GDM1 (cell line): ENCODE data around the gene UQCC5.

Experiments
- DNase-seq: peaks from one replicate; lab custom pipeline; 2025; lab: John Stamatoyannopoulos, UW

UQCC5 gene

DNA sequence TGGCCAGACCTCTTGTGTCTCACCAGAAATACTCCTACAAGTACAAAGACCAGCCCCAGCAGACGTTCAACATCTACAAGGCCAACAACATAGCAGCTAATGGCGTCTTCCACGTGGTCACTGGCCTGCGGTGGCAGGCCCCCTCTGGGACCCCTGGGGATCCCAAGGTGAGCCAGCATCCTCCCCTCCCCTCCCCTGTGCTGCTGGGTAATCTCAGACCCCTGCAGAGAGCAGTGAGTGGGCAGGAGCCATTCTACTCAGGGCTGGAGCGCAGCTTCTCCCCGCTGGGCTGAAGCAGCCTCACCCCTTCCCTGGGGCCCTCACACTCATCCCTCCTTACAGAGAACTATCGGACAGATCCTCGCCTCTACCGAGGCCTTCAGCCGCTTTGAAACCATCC is 31.4 kb upstream of the UQCC5 start:
- no peak for DNase-seq

DNA sequence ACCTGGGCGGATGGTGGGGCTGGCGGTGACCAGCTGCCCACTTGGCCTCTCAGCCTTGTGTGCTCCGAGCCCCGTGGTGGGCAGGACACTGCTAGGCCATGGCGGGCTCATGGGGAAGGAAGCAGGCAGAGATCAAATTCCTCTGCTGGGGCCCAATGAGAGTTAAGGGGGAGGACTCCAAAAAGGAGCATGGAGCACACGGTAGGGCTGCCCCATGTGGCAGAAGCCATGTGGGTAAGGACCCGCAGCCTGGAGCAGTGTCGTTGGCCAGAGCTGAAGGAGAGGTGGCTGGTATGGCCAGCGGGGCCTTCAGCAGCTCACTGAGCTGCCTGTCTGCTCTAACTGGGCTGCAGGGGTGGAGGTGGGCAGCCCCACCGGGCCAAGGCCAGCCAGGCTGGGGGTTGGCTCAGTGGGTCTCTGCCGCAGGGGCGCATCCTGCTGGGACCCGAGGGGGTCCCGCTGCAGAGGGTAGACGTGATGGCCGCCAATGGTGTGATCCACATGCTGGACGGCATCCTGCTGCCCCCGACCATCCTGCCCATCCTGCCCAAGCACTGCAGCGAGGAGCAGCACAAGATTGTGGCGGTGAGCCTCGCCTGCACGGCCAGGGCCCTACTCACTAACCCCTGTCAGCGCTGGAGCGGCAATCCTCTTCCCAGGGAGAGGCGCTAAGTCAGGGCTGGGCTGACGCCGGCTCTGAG is 30.0 kb upstream of the UQCC5 start:
- no peak for DNase-seq

DNA sequence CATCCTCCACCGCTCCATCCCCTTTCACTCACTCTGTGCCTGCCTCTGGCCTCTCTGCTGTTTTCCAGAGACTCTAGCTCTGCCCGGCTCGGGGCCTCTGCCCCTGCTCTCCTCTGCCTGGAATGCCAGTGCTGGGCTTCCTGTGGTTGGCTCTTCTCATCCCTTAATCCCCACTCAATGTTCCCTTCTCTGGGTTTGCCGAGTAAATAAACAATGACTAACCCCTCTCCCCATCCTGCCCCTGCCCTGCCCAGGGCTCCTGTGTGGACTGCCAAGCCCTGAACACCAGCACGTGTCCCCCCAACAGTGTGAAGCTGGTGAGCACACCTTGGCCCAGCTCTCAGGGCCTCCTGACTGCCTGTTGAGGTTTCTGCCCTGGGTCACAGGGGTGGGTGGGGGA is 29.0 kb upstream of the UQCC5 start:
- DNase-seq = no peak

DNA sequence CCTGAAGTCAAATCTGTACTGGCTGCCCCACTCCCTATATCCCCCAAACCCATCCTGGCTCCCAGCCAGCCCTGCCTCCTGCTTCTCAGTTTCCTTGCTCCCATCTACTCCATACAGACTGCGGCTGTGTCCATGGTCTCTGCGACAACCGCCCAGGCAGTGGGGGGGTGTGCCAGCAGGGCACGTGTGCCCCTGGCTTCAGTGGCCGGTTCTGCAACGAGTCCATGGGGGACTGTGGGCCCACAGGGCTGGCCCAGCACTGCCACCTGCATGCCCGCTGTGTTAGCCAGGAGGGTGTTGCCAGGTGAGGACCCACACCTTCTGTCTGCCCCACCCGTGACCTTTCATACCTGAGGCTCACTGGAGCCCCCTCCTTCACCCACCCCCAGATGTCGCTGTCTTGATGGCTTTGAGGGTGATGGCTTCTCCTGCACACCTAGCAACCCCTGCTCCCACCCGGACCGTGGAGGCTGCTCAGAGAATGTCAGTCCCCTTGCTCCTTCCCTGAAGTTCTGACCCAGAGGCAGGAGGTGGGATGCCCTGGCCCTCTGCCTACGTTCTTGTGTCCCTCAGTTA is 26.6 kb upstream of the UQCC5 start:
- DNase-seq = no peak

DNA sequence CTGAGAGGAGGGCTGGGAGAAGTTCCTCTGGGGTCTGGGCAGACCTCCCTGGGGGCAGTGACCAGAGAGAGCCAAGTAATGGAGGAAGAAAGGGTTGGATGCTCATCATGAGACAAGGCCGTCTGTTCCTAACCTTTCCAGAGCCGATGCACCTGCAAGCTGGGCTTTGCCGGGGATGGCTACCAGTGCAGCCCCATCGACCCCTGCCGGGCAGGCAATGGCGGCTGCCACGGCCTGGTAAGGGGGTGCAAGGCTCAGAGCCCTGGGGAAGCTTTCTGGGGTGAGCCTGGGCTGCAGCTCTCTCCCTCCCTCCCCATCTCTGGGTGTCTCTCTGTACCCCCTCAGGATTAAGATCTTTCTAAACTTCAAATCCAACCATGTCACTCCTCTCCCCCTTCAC is 24.9 kb upstream of the UQCC5 start:
- no peak for DNase-seq

DNA sequence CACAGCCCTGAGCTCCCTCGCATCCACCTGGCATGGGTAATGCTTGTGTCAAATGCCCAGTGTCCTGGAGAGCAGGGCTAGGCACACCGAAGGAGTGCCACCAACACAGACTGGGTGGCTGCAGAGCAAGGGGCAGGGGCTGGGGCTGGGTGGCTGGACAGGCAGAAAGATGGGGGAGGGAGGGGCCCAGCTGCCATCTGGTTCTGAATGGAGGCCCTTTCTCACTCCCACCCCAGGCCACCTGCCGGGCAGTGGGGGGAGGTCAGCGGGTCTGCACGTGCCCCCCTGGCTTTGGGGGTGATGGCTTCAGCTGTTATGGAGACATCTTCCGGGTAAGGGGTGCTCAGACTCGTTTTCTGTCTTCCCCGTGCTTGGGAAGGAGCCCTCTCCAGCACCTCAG is 24.3 kb upstream of the UQCC5 start:
- no peak for DNase-seq

DNA sequence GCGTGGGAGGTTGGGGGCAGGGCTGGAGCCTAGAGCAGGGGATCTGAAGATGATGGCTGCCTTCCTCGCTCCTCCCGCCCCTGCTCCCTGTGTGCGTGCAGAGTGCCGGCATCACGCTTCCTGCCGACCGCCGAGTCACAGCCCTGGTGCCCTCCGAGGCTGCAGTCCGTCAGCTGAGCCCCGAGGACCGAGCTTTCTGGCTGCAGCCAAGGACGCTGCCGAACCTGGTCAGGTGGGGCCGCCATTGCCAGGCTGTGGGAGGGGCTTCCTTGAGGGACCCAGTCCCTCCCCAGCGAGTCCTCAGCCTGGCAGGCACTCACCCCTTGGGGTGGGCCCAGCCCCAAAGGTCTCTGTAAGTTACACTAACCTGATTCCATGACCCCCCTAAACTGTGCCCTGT is 23.7 kb upstream of the UQCC5 start:
- DNase-seq = no peak

DNA sequence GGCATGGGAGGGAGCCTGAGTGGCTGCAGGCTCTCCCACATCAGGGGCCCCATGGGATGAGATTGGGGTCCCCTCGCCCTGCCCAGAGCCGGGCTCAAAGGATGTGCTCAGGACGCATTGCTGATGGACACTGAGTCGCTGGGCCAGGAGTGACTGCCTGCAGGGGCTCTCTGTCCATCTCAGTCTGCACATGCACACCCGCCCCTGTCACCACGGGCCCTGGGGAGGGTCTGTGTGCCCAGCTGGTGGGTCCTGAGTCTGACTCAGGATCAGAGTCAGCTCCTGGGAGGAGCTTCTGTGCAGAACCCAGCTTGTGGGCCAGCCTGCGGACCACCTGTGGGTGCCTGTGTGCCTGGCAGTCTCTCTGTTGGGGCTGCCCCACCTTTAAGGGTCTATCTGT is 23.1 kb upstream of the UQCC5 start:
- DNase-seq = no peak

DNA sequence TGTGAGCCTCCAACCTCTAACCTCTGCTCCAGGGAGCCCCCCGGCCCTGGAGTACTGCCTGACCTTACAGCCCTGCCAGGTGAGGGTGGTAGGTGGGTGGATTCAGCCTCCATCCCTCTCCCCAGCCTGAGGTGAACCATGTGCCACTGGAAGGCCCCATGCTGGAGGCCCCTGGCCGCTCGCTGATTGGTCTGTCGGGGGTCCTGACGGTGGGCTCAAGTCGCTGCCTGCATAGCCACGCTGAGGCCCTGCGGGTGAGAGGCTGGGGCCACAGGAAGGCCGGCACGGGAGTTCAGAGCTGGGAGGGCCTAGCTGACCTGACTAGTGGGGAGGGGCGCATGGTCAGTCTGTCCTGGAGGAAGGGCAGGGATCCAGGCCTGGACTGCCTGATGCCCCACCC is 21.8 kb upstream of the UQCC5 start:
- no peak for DNase-seq

DNA sequence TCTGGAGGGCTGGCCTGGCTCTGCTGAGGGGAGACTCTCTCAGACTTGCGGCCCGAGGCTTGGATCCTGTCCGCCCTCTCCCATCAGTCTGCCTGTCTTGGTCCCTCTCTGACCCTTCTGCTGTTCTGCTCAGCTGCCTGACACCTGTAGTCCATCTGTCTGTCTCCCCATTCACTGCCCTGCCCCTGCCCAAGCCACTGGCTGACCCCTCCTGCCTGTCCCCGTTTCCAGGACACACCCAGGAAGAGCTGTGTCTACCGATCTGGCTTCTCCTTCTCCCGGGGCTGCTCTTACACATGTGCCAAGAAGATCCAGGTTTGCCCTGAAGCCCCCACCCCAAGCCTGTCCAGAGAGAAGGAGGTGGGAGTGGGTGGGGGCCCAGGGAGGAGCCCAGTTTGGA is 21.2 kb upstream of the UQCC5 start:
- no peak for DNase-seq

DNA sequence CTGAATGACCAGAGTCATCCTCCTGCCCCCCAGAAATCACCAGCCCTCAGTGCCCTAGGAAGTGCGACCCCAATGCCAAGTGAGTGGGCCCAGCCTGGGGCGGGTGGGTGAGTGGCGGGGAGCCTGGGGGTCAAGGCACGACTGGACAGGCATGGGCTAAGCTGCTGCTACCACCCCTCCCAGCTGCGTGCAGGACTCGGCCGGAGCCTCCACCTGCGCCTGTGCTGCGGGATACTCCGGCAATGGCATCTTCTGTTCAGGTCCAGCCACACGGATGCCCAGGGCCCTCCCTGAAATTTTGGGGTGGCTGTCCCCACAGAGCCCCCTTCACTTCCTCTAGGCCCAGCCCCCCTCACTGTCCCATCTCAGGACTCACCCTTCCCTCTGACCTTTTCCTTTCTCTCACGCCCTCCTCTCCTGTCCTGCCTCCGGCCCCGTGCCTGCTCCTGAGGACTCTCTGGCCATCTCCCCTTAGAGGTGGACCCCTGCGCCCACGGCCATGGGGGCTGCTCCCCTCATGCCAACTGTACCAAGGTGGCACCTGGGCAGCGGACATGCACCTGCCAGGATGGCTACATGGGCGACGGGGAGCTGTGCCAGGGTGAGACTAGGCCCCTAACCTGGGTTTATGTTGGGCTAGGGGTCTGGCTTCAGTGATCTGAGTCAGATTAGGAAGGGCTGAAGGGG is 19.8 kb upstream of the UQCC5 start:
- DNase-seq = no peak

DNA sequence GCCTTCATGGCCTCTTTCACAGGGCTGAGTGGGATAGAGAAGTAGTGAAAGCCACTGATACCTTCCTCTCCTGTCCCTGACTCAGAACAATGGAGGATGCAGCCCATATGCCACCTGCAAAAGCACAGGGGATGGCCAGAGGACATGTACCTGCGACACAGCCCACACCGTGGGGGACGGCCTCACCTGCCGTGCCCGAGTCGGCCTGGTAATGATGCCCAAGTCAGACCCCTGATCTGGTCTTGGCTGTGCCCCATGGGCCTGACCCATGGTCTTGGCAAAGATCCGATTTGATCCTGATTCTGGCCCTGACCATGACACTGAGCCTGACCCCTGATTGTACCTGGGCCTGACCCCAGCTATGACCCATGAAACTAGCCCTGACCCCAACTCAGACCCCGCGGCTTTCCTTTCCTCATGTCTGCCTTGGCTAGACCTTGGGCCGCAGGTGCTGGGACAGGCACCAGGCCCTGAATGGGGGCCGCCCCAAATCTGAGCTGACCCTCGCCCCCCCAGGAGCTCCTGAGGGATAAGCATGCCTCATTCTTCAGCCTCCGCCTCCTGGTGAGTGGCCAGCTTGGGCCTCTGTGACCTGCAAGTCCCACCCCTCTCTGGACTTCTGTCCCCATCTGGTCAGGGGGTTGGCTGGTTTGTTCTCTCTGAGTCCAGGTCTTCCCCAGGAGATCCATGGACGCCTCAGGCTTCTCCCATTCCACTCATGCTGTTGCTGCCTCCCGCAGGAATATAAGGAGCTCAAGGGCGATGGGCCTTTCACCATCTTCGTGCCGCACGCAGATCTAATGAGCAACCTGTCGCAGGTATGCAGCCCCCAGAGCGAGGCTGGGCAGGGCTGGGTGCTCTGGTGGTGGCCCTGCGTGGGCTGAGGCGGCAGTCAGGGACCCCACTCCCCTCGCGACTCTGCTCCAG is 18.3 kb upstream of the UQCC5 start:
- DNase-seq = no peak

DNA sequence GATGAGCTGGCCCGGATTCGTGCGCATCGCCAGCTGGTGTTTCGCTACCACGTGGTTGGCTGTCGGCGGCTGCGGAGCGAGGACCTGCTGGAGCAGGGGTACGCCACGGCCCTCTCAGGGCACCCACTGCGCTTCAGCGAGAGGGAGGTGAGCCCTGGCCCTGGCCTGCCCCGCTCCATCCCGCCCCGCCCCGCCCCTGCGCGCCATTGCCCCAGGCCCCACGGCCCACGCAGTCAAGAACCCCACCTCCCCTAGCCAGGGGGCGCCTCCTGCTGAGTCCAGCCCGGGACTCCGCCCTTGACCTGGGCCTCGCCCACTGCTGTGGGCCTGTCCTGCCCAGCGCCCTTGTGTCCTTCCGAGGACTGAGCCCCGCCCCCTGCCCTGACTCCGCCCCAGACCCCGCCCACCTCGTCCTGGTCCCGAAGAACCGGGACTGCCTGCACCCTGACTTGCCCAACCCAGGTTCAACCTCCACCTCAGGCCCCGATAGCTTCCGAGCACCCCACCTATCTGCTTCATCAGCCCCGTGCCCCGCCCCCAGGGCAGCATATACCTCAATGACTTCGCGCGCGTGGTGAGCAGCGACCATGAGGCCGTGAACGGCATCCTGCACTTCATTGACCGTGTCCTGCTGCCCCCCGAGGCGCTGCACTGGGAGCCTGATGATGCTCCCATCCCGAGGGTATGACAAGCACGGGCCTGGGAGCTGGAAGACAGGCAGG is 17.5 kb upstream of the UQCC5 start:
- no peak for DNase-seq

DNA sequence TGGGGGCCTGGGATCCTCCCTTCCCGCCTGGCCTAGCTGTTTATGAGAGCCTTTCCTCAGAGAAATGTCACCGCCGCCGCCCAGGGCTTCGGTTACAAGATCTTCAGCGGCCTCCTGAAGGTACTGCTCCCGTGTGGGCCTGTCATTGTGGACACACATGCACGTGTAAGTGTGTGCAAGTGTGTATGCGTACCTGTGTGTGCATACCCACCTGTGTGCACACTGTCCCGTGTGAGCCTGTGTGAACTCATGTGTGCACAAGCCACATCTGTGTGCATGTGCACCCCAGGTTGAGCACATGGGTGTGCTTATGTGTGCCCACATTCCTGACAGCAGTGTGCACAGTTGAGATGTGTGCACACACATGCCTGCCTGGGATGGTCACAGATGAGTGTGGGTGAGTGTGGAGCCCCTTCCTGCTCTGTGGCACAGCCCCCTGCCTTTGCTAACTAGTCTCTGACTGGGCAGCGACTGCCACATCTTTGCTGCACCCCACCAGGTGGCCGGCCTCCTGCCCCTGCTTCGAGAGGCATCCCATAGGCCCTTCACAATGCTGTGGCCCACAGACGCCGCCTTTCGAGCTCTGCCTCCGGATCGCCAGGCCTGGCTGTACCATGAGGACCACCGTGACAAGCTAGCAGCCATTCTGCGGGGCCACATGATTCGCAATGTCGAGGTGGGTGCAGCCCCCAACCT is 16.8 kb upstream of the UQCC5 start:
- no peak for DNase-seq

DNA sequence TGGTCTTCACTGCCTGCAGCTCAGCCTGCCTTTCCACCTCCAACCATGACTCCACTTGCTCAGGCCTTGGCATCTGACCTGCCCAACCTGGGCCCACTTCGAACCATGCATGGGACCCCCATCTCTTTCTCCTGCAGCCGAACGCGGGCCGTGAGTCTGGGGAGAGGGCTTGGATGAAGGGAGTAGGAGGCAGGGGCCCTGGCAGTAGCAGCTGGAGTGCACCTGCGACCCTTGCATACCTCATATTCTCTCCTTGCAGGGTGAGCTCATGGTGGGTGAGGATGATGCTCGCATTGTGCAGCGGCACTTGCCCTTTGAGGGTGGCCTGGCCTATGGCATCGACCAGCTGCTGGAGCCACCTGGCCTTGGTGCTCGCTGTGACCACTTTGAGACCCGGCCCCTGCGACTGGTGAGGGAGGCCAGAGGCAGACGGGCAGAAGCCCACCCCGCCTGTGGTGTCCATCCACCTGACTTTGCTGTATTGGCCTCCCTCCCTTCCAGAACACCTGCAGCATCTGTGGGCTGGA is 16.2 kb upstream of the UQCC5 start:
- DNase-seq = no peak

DNA sequence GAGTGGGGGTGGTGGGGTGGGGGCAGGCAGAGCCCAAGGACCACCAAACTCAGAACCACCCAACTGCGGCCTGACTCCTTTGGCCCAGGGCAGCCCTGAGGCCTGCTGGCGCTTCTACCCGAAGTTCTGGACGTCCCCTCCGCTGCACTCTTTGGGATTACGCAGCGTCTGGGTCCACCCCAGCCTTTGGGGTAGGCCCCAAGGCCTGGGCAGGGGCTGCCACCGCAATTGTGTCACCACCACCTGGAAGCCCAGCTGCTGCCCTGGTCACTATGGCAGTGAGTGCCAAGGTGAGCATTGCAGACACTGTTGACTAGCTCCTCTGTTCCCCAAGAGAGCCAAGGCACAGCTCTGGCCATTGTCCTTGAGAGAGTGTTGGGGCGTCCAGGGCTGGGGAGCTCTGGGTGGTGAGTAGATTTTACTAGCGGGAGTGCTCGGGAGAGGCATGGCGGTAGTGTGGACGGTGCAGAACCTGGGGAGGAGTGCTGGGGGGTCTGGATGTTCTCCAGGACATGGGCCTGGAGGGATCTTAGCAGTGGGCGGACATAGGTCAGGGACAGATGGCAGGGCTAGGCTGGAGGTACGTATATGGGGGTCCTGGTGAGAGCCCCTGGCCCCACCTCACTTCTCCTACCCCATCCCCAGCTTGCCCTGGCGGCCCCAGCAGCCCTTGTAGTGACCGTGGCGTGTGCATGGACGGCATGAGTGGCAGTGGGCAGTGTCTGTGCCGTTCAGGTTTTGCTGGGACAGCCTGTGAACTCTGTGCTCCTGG is 15.5 kb upstream of the UQCC5 start:
- DNase-seq = no peak

DNA sequence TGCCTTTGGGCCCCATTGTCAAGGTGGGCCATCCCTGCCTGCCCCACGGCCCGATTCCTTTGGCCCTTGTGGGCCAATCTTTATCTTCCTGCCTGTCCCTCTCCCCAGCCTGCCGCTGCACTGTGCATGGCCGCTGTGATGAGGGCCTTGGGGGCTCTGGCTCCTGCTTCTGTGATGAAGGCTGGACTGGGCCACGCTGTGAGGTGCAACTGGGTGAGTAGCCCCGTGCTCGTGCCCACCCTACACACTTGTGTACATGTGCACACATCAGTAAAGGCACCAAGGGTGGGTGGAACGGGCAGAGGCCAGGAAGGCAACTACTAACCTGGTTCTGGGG is 14.9 kb upstream of the UQCC5 start:
- DNase-seq = no peak

DNA sequence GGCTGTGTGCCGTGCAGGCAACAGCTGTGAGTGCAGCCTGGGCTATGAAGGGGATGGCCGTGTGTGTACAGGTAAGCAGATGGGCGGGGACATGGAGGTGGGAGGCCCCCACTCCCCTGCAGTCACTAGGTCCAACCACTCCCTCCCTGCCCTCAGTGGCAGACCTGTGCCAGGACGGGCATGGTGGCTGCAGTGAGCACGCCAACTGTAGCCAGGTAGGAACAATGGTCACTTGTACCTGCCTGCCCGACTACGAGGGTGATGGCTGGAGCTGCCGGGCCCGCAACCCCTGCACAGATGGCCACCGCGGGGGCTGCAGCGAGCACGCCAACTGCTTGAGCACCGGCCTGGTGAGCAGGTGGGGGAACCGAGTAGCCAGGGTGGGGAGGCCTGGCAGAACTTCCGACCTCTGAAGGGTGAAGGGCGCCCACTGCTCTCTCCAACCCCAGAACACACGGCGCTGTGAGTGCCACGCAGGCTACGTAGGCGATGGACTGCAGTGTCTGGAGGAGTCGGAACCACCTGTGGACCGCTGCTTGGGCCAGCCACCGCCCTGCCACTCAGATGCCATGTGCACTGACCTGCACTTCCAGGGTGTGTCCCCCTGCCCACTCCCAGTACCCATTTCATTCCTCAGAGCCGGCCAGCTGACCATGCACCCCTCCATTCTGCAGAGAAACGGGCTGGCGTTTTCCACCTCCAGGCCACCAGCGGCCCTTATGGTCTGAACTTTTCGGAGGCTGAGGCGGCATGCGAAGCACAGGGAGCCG is 14.3 kb upstream of the UQCC5 start:
- DNase-seq = no peak

DNA sequence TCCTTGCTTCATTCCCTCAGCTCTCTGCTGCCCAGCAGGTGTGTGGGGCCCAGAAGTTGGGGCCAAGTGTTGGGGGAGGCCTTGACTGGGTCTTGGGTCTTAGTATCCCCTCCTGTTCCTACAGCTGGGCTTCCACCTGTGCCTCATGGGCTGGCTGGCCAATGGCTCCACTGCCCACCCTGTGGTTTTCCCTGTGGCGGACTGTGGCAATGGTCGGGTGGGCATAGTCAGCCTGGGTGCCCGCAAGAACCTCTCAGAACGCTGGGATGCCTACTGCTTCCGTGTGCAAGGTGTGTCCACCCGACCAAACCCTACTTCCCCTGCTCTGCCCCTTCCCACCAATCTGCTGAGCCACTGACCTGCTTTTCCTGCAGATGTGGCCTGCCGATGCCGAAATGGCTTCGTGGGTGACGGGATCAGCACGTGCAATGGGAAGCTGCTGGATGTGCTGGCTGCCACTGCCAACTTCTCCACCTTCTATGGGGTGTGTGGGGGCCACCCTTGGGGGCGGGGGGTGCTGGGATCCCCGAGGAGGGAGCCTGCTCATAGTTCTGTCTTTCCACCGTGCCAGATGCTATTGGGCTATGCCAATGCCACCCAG is 13.7 kb upstream of the UQCC5 start:
- no peak for DNase-seq
